H1 (cell line): ENCODE results near the gene ATP1A1. TPM values are rescaled to one million over a fixed set of nuclear protein-coding genes. Genes with fewer than 3 reads are reported as not detected.

Experiments used
- CTCF ChIA-PET: fragments of 300-600 bp; sonication (Branson Sonifier 250); formaldehyde crosslinking; loops from one replicate; lab custom pipeline; 2021; ENCODE audit not compliant: partially characterized antibody; lab: Charles Lee
- POLR2A ChIA-PET: fragments of 300-600 bp; sonication (Branson Sonifier 250); formaldehyde crosslinking; loops from one replicate; lab custom pipeline; 2021; ENCODE audit warnings: inconsistent platforms; ENCODE audit not compliant: partially characterized antibody; lab: Charles Lee
- DNase-seq, 2 experiments: peaks; one replicate each; pipeline versions ENCODE4 v3.0.0 to v3.0.0-alpha.2; 2010 to 2022; ENCODE audit warnings: low spot score in 2 of 2, low read depth in 1 of 2, mixed read lengths in 1 of 2
- FAIRE-seq: peaks from 2 replicates; lab custom pipeline; 2011; peaks lifted over from hg19 to GRCh38; lab: Jason Lieb, UNC
- H2AFZ ChIP-seq: 2 replicates; pipeline ENCODE4 v1.8.1; 2012; ENCODE audit warnings: low read length, inconsistent platforms
- H2AK5ac ChIP-seq: 2 replicates; pipeline ENCODE4 v1.6.1; 2013; ENCODE audit warnings: low read depth, low read length
- H2BK120ac ChIP-seq: replicated peaks from 2 replicates; pipeline ENCODE3; 2013; ENCODE audit warnings: low read depth, low read length, inconsistent platforms
- H2BK12ac ChIP-seq: 2 replicates; pipeline ENCODE4 v1.6.1; 2013; ENCODE audit warnings: low read depth, low read length
- H2BK15ac ChIP-seq: 2 replicates; pipeline ENCODE4 v1.6.1; 2013; ENCODE audit warnings: low read length
- H2BK20ac ChIP-seq: 2 replicates; pipeline ENCODE4 v1.6.1; 2013; ENCODE audit warnings: low read length
- H2BK5ac ChIP-seq: 2 replicates; pipeline ENCODE4 v1.6.1; 2013; ENCODE audit warnings: low read depth, low read length
- H3K14ac ChIP-seq: 2 replicates; pipeline ENCODE4 v1.6.1; 2013; ENCODE audit warnings: inconsistent platforms; ENCODE audit not compliant: insufficient read length
- H3K18ac ChIP-seq: 2 replicates; pipeline ENCODE4 v1.6.1; 2013; ENCODE audit warnings: low read length; ENCODE audit errors: extremely low read depth
- H3K23ac ChIP-seq: 2 replicates; pipeline ENCODE4 v1.6.1; 2013; ENCODE audit warnings: inconsistent platforms; ENCODE audit not compliant: insufficient read length
- H3K23me2 ChIP-seq: 2 replicates; pipeline ENCODE4 v1.6.1; 2013; ENCODE audit warnings: low read depth, low read length
- H3K27ac ChIP-seq: 2 replicates; pipeline ENCODE4 v1.6.1; 2011; ENCODE audit warnings: low read depth, low read length, inconsistent platforms
- H3K27me3 ChIP-seq, 4 experiments: replicated peaks in 1 of 4; 1 replicate in 1 of 4; 2 replicates in 3 of 4; pipeline versions ENCODE4 v1.6.1 to v1.8.1; 2011 to 2013; ENCODE audit warnings: low read length in 3 of 4, mild to moderate bottlenecking in 3 of 4, inconsistent platforms in 2 of 4, mixed read lengths in 2 of 4, moderate library complexity in 1 of 4; ENCODE audit not compliant: control insufficient read depth in 3 of 4, insufficient read depth in 3 of 4; ENCODE audit errors: extremely low read depth in 1 of 4
- H3K36me3 ChIP-seq, 4 experiments: 2 replicates each; pipeline versions ENCODE4 v1.6.1 to v1.8.1; 2011 to 2013; ENCODE audit warnings: mild to moderate bottlenecking in 4 of 4, low read length in 3 of 4, moderate library complexity in 2 of 4, control low read depth in 1 of 4, inconsistent platforms in 1 of 4; ENCODE audit not compliant: insufficient read depth in 4 of 4, control insufficient read depth in 2 of 4
- H3K4ac ChIP-seq: replicated peaks from 2 replicates; pipeline ENCODE3; 2013; ENCODE audit warnings: low read length, low read depth, mixed read lengths, inconsistent platforms; ENCODE audit not compliant: insufficient read length
- H3K4me1 ChIP-seq, 4 experiments: replicated peaks in 1 of 4; 1 replicate in 1 of 4; 2 replicates in 3 of 4; pipeline versions ENCODE4 v1.6.1 to v1.8.1; 2011 to 2013; ENCODE audit warnings: low read length in 3 of 4, inconsistent platforms in 2 of 4, mixed read lengths in 1 of 4; ENCODE audit not compliant: insufficient read depth in 4 of 4, control insufficient read depth in 3 of 4
- H3K4me2 ChIP-seq, 2 experiments: 2 replicates each; pipeline versions ENCODE4 v1.6.1 to v1.8.1; 2011 to 2013; ENCODE audit warnings: low read depth in 2 of 2, low read length in 2 of 2, control low read depth in 1 of 2, inconsistent platforms in 1 of 2, mild to moderate bottlenecking in 1 of 2; ENCODE audit not compliant: insufficient read depth in 1 of 2
- H3K4me3 ChIP-seq, 4 experiments: fragments of 200-600, 300-600 bp in 1 of 4; sonication (generic), shearing (Covaris generic), sonication (Bioruptor Twin) in 1 of 4; 2 replicates each; pipeline versions ENCODE4 v1.5.1 to v1.8.1; 2011 to 2016; ENCODE audit warnings: low read length in 4 of 4, low read depth in 3 of 4, control low read depth in 2 of 4, inconsistent platforms in 2 of 4, mild to moderate bottlenecking in 2 of 4, mixed read lengths in 1 of 4, moderate library complexity in 1 of 4; ENCODE audit not compliant: insufficient read depth in 2 of 4; ENCODE audit errors: extremely low read depth in 1 of 4
- H3K56ac ChIP-seq: replicated peaks from 2 replicates; pipeline ENCODE3; 2013; ENCODE audit warnings: low read depth, mild to moderate bottlenecking, mixed read lengths, low read length, inconsistent platforms; ENCODE audit not compliant: insufficient read length
- H3K79me1 ChIP-seq: 2 replicates; pipeline ENCODE4 v1.6.1; 2013; ENCODE audit warnings: low read depth, low read length, control low read depth
- H3K79me2 ChIP-seq, 2 experiments: 2 replicates each; pipeline versions ENCODE4 v1.6.1 to v1.8.1; 2012 to 2013; ENCODE audit warnings: low read length in 2 of 2, mild to moderate bottlenecking in 2 of 2, inconsistent platforms in 1 of 2; ENCODE audit not compliant: insufficient read depth in 2 of 2, control insufficient read depth in 1 of 2
- H3K9ac ChIP-seq, 4 experiments: replicated peaks in 1 of 4; 1 replicate in 1 of 4; 2 replicates in 3 of 4; pipeline versions ENCODE4 v1.6.1 to v1.8.1; 2011 to 2013; ENCODE audit warnings: low read depth in 3 of 4, low read length in 3 of 4, control low read depth in 2 of 4, mild to moderate bottlenecking in 2 of 4, moderate library complexity in 2 of 4, inconsistent platforms in 1 of 4; ENCODE audit errors: extremely low read depth in 1 of 4
- H3K9me3 ChIP-seq, 2 experiments: 2 replicates each; pipeline versions ENCODE4 v1.6.1 to v1.8.1; 2012 to 2013; ENCODE audit warnings: mild to moderate bottlenecking in 2 of 2, moderate library complexity in 2 of 2, control low read depth in 1 of 2, inconsistent platforms in 1 of 2, low read depth in 1 of 2, low read length in 1 of 2, mixed read lengths in 1 of 2; ENCODE audit not compliant: insufficient read depth in 2 of 2
- H4K20me1 ChIP-seq, 2 experiments: replicated peaks in 1 of 2; 2 replicates each; pipeline versions ENCODE3 to v1.8.1; 2011 to 2013; ENCODE audit warnings: inconsistent platforms in 2 of 2, low read length in 2 of 2, mild to moderate bottlenecking in 1 of 2; ENCODE audit not compliant: insufficient read depth in 2 of 2, control insufficient read depth in 1 of 2
- H4K5ac ChIP-seq: 2 replicates; pipeline ENCODE4 v1.6.1; 2013; ENCODE audit warnings: low read length, low read depth, mixed read lengths, inconsistent platforms; ENCODE audit not compliant: insufficient read length
- H4K8ac ChIP-seq: 2 replicates; pipeline ENCODE4 v1.8.0; 2013; ENCODE audit warnings: mild to moderate bottlenecking, moderate library complexity, low read length, inconsistent platforms; ENCODE audit not compliant: insufficient read depth; ENCODE audit errors: extremely low read depth
- H4K91ac ChIP-seq: replicated peaks from 2 replicates; pipeline ENCODE3; 2013; ENCODE audit warnings: low read length, mixed read lengths, inconsistent platforms; ENCODE audit not compliant: insufficient read length
- SRF ChIP-seq: IDR thresholded peaks from 2 replicates; pipeline ENCODE4 v1.6.1; 2011; ENCODE audit warnings: mild to moderate bottlenecking, low read depth, low read length, moderate library complexity
- WGBS, 2 experiments: shearing (Covaris generic) in 1 of 2; methylation state at CpG; one replicate each; pipeline versions ENCODE4 v1.1.6 to v1.1.7; 2013 to 2015; ENCODE audit warnings: low lambda C conversion rate in 2 of 2, mixed read lengths in 2 of 2, inconsistent platforms in 1 of 2, low coverage in 1 of 2, missing lambda C conversion rate in 1 of 2; ENCODE audit not compliant: insufficient replicate concordance in 2 of 2, insufficient coverage in 1 of 2, insufficient read length in 1 of 2; ENCODE audit errors: extremely low coverage in 1 of 2, missing lambda C conversion rate in 1 of 2; 5-methylcytosine and 5-hydroxymethylcytosine counted together
- polyA plus RNA-seq, 7 experiments: library from polyadenylated mRNA; depleted of rRNA in 3 of 7; stranded (reverse) in 5 of 7; unstranded in 2 of 7; fragments of >200 nt in 5 of 7; fragments of 200-250 nt in 2 of 7; gene quantifications; 1 replicate in 5 of 7; 2 replicates in 1 of 7; 4 replicates in 1 of 7; pipeline versions ENCODE4 v1.2.1 to v1.2.3, GENCODE V29; 2011 to 2013; ENCODE audit warnings: missing spikeins in 2 of 7, mixed read lengths in 2 of 7
- total RNA-seq: library from RNA; stranded (reverse); fragmentation: NEBNext Ultra II Directional; extraction: Animal tissue kit (Norgen Biotek cat#: 25700); gene quantifications from 2 replicates; pipeline ENCODE4 v1.2.1, GENCODE V29; 2021

Gene ATP1A1
- total and polyA plus RNA-seq, 2 of the 8 experiments (the other 6 are each of a cell fraction or from before 2014, with no cell fraction given), result 222 to 325 TPM

- H2BK20ac ChIP-seq, result no peak overlapping the region
- no peak overlapping the region for H3K4ac ChIP-seq
- no peak overlapping the region for H2BK15ac ChIP-seq
- no peaks in the 10 kb centered on the region for H3K4me1 ChIP-seq
- no peaks in the 10 kb centered on the region for H3K27me3 ChIP-seq
- TF ChIP-seq SRF, result no peak
- no peak overlapping the region for H3K14ac ChIP-seq
- H2AK5ac ChIP-seq, result no peak overlapping the region
- no peak overlapping the region for H3K27ac ChIP-seq
- H2BK12ac ChIP-seq, result no peak overlapping the region
- no peak overlapping the region for H4K8ac ChIP-seq
- H3K9me3 ChIP-seq, result no peaks in the 10 kb centered on the region
- no peaks in the 10 kb centered on the region for H3K79me2 ChIP-seq
- no peak overlapping the region for H3K4me2 ChIP-seq
- H2BK120ac ChIP-seq, result no peak overlapping the region
- CTCF ChIA-PET, result interaction anchor here (0.9 to 1.4 kb wide), 4 partner anchors 16 to 159 kb away, joined by 3 to 4 read pairs (median 3); no protein-coding TSS in a partner anchor
- H2AFZ ChIP-seq, result no peak overlapping the region
- H4K91ac ChIP-seq, result no peak overlapping the region
- H3K56ac ChIP-seq, result no peak overlapping the region
- no peaks in the 10 kb centered on the region for H4K20me1 ChIP-seq
- H3K4me3 ChIP-seq, result no peak overlapping the region
- DNase-seq (no peak), FAIRE-seq (no peak)
- H4K5ac ChIP-seq, result no peak overlapping the region
- WGBS, 2 experiments, result 84% methylated on average over 2 of the region's 2 CpGs; no CpG with 5 or more reads in 1 of the 2 experiments
- no peak overlapping the region for H3K9ac ChIP-seq
- POLR2A ChIA-PET, result no interaction called here
- H3K36me3 ChIP-seq, result no peaks in the 10 kb centered on the region
- H3K23me2 ChIP-seq, result no peaks in the 10 kb centered on the region
- H3K18ac ChIP-seq, result no peak overlapping the region
- H3K23ac ChIP-seq, result no peak overlapping the region
- H3K79me1 ChIP-seq, result no peaks in the 10 kb centered on the region
- H2BK5ac ChIP-seq, result no peak overlapping the region
Measured at GRCh38 chr1:116325104-116325503, 47.9 kb upstream of the ATP1A1 start.
